ENCODE results near the gene BTN3A1.
"Not testable (repeated sequence)": the region's sequence is repeated elsewhere in the genome, so short reads cannot be mapped to it uniquely, and the experiment has no call there.

BTN3A1 gene

DNA sequence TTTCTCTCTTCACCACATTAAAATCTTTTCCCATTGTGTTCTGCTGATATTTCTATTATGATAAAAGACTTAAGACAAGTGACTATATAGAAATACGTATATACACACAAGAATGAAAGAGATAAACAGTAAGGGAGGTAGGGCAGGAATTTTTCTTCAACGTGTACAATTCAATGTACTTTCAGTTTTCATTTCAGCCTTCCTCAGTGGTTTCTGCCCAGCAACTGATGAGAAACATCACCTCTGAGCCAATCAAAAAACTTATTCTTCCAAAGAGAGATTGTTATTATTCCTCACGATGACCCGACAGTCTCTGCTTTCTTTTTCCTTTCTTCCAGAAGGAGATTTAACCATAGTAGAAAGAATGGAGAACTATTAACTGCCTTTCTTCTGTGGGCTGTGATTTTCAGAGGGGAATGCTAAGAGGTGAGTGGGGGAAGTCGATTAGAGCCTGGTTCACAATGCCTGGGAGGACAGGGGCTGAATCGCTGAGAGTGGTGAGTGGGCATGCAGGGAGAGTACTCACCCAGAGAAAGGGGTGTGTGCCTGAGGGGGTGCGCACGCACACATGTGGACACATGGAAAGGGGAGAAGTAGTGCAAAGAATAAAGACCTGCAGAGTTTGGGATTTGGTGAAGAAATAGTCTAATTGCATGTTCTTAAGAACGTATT lies at the start of gene BTN3A1:
BTN3A1 (plus strand) TSS at position 289 of the 672 bp plus-strand sequence. CDS start 3,289 bp downstream, outside the sequence.
- DNase-seq (peak; percentile 76), ATAC-seq (peak; percentile 95)

DNA sequence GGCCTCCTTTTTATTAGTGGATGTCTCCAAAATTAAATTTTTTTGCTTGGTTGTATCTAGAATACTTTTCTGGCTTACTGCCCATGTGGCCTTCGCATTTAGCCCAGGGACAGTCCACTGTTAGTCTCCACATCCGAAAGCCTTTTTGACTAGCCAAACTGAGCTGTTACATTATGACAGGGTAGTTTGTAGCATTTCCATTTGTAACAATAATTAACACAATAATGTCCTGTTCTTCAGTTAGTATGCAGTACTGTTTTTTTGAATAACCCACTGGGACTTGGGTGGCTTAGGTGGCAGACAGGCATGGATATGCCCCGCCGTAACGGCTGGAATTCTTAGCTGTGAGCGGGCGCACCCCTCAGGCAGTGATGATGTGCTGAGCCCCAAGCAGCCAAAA lies 49.8 kb upstream of the BTN3A1 start:
- ATAC-seq: no peak
- no peak for DNase-seq

DNA sequence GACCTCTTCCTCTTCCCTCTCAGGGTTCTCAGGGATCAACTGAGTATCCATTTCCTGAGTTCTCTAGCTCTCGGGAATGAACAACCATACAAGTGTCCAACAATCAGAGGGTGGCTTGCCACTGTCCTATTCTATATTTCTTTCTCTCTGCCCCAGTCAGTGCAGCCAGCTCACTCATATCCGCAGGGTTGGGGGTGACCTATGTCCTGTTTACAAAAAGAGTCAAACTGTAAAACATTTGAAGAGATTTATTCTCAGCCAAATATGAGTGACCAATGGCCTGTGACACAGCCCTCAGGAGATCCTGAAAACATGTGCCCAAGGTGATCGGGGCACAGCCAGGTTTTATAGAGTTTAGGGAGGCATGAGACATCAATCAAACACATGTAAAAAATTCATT lies 47.9 kb upstream of the BTN3A1 start:
- no peak for ATAC-seq

DNA sequence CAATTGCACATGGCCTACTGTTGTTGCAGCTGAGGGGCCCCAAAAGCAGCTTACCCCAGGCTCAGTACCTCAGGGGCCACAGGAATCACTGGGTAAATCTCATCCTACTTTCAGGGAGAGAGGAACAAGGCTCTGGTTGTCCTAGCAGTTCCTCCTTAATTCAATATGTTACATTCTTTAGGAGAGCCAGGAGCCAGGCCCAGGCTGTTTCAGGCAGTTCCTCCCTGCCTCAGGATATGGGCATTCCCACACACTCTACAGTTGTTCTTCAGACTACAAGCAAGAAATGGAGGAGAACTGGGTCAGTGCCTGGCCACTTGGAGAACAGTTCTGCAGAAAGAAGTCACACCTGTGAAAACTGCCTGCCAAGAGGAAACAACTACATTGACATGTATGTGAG lies 46.7 kb upstream of the BTN3A1 start:
- DNase-seq: no peak
- ATAC-seq: no peak

More for the DNA sequence above, 47.9 kb upstream of the BTN3A1 start:
- DNase-seq: no peak

DNA sequence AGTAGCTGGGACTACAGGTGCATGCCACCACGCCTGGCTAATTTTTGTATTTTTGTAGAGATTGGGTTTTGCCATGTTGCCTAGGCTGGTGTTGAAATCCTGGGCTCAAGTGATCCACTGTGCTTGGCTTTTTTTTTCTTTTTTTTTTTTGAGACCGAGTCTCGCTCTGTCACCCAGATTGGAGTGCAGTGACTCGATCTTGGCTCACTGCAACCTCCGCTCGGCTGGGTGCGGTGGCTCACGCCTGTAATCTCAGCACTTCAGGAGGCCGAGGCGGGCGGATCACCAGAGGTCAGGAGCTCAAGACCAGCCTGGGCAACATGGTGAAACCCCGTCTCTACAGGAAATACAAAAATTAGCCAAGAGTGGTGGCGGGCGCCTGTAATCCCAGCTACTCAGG lies 44.5 kb upstream of the BTN3A1 start:
- not testable (repeated sequence) for ATAC-seq, DNase-seq

DNA sequence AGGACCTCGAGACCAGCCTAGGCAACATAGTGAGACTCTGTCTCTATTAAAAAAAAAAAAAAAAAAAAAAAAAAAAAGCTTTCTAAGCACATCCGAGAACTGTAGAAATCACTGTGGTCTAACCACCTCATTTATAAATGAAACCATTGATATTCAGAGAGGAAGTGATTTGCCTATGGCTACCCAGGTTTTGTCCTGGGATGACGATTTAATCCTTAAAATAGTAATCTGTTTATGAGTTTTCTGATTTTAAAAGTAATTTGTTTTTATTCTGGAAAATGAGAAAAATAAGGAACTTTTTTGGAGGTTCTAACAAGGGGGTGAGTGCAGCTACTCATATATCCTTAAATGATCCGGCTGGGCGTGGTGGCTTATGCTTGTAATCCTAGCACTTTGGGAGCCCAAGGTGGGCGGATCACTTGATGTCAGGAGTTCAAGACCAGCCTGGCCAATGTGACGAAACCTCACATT lies 43.5 kb upstream of the BTN3A1 start:
- ATAC-seq: no peak
- DNase-seq: no peak

DNA sequence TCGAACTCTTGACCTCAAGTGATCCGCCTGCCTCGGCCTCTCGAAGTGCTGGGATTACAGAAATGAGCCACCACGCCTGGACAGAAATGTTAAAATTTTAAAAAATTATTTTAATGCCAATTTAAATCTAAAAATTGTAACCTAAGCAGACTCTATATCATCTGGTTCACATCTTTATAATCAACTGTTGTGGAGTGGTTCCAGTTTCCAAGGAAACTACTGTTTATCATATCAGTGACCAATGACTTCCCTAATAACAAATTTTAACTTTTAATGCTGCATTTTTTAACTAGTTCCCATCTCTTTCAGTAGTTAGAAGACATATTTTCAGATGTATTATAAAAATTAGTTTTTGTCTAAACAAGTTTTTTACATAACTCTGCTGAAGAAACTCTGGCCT lies 42.3 kb upstream of the BTN3A1 start:
- DNase-seq: no peak

DNA sequence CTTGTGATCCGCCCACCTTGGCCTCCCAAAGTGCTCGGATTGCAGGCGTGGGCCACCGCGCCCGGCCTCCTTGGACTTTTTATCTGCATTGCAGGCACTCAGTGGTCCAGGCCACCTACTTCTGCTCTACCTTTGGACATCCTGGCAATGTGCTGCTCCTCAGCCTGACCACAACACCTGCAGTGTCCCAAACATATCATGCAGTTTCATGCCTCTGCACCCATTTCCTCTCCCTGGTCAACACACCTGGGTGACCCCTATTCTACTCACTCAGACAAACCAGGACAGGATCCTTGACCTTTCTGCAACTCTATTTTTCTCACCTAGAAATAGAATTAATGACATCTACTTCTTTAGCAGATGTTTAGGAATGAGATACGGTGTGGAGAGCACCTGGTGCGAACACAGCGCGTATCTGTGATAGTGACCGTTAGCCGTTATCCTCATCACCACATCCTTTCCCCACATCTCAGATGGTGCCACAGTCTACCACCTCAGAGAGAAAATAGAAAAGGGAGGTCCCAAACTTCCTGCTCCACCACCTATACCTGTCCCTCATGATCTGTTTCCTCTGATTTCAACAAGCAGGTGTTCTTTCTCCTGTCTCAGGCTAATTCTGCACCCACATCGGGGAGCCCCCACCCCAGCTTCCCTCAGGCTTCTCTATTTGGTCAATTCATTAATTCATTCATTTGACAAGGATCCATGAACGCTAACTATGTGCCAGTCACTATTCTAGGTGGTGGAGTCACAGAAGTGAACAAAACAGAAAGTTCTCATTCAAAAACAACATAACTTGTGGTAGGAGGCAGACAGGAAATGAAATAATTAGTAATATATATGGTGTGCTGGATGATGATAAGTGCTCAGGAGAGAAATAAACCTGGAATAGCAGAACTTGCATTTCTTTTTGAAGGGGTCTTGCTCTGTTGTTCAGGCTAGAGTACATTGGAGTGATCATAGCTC lies 41.3 kb upstream of the BTN3A1 start:
- ATAC-seq: no peak
- DNase-seq: no peak

More for the DNA sequence above, 42.3 kb upstream of the BTN3A1 start:
- no peak for ATAC-seq

DNA sequence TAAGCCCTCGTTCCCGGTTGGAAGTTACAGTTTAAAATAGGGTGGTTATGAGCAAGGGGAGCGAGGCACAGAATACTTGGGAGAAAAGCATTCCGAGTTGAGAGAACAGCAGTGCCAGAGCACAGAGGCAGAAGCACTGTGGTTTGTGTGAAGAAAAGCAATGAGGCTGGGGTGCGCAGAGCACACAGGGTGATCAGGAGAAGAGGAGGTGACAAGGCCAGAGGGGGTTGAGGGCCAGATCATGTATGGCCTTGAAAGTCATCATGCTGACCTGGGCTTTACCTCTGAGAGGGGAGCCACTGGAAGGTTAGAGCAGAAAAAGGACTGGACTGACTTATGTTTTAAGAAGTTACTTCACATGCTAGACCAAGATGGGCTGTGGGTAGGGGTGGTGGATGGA lies 40.5 kb upstream of the BTN3A1 start:
- DNase-seq: no peak
- ATAC-seq: no peak

DNA sequence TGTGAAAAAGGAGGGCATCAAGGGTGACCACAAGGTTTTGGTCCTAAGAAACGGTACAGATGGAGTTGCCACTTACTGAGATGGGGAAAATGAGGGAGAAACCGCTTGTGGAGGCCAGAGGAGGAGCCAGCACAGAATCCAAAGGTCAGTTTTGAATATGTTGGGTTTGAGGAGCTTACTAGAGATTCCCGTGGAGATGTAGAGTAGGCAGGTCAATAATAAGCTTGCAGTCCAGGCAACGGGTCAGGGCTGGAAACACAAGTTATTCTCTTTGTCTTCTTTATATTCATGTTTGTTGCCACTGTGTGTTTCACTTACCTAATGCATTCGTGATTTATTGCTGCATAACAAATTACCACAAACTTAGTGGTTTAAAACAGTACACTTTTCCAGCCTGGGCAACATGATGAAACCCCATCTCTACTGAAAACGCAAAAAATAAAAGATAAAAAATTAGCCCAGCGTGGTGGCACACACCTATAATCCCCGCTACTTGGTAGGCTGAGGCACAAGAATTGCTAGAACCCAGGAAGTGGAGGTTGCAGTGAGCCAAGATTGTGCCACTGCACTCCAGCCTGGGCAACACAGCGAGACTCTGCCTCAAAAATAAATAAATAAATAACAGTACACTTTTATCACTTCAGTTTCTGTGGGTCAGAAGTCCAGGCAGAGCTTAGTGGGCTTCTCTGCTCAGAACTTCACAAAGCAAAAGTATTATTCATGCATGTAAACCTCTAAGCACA lies 39.8 kb upstream of the BTN3A1 start:
- ATAC-seq (no peak), DNase-seq (no peak)

DNA sequence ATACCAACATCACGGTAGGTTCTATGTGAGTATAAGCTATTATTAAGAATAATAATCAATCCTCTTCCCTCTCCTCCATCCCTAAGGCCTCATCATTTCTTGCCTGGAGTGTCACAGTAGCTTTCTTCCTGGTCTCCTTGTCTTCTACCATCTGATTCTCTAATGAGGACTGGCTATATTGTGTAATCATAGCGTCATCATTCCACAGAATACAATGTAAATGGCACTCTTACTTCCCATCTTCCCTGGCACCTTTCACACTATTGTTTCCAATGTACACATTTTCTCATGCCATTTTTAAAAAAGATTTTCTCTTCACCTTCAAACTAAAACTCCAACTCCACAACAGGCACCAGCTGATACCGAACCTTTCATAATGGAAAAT lies 39.2 kb upstream of the BTN3A1 start:
- ATAC-seq (no peak), DNase-seq (no peak)

DNA sequence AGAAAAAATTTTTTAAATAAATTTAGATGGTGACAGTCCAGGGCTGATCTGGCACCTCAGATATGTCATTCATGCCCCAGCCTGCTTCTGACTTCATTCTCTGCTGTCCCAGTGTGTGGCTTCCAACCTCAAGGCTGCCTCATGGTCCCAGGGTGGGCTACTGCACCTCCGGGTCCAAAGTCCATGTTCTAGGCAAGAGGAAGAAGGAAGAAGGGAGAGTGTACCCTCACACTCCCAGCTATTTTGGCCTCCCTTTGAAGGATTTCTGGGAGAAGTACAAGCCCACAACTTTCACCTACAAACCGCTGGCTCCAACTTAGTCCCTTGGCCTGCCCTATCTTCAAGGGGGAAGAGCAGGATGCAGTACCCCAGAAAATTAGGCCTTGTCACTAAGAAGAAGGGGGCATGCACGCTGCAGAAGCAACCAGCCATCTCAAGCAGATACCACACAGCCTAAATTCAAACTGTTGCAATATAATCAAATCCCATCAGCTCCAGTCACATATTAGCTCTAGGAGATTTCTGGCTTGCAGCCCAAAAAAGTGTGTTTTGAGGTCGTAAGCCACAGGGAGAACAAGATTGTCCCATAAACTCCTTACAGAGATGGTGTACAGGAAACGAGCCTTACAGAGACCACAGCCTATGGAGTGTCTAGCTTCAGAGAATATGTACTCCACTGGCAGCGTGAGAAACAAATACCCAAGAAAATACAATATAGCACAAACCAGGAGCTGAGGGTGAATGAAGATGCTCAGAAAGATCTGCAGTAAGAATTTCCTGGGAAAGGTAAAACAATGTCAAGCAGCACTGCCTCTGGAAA lies 38.0 kb upstream of the BTN3A1 start:
- DNase-seq (no peak), ATAC-seq (no peak)

DNA sequence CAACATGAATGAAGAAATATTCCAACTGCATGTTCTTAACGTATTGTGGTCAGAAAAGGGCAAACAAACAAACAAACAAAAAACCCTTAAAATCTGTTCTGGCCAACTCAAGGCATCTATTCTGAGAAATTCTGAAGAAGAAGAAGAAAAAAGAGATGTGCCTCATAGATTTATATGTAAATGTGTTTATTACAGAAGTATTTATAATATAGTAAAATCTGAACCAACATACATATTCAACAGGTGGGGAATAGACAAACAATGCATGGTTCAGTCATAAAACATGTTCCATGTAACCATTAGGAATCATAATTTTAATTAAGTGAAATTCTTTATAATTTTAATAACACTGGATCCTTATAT lies 36.5 kb upstream of the BTN3A1 start:
- no peak for ATAC-seq
- no peak for DNase-seq

DNA sequence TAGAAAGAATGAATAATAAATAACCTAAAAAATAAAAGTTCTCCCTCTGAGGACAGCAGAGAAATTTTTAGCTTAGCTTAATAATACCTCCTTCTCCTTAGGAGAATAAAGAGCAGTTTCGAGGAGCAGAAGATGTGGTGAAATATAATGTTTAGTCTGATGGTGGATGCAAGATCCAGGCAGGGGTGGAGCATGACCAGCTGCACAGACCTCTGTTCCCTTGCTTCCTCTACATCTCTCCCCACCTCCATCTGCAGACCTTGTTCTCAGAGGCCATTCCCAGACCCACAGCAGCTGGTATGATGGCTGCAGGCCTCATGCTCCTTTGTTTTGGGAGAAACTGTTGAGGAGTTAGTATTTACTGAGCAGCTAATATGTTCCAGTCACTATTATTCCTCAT lies 35.6 kb upstream of the BTN3A1 start:
- ATAC-seq: no peak
- DNase-seq: no peak

DNA sequence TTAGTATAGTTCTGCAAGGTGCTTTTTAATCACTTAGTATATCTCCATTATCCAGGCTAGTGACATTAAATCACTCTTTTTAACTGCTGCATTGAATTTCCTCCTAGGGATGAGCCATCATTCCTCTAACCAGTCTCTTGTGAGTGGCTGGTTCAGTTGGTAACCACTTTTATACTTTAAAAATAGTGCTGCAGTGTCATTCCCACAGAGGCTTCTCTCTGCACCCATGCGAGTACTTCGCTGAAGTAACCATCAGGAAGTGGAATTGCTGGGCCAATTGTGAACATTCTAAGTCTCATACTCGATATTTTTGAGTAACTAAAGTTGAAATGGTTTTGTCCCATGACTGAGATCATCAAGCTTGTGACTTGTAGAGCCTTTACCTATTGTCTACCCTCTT lies 35.0 kb upstream of the BTN3A1 start:
- ATAC-seq (no peak), DNase-seq (no peak)

DNA sequence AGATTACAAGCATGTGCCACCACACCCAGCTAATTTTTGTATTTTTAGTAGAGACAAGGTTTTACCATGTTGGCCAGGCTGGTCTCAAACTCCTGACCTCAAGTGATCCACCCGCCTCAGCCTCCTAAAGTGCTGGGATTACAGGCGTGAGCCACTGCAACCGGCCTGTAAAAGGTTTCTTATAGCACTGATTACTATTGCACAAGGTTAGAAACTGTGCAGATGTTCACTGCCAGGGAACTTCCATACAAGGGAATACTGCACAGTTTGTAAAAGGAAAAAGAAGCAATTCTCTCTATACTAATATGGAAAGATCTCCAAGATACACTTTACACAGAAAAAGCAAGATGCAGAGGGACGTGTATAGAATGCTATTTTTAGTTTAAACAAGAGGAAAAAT lies 30.3 kb upstream of the BTN3A1 start:
- DNase-seq, ATAC-seq: not testable (repeated sequence)

DNA sequence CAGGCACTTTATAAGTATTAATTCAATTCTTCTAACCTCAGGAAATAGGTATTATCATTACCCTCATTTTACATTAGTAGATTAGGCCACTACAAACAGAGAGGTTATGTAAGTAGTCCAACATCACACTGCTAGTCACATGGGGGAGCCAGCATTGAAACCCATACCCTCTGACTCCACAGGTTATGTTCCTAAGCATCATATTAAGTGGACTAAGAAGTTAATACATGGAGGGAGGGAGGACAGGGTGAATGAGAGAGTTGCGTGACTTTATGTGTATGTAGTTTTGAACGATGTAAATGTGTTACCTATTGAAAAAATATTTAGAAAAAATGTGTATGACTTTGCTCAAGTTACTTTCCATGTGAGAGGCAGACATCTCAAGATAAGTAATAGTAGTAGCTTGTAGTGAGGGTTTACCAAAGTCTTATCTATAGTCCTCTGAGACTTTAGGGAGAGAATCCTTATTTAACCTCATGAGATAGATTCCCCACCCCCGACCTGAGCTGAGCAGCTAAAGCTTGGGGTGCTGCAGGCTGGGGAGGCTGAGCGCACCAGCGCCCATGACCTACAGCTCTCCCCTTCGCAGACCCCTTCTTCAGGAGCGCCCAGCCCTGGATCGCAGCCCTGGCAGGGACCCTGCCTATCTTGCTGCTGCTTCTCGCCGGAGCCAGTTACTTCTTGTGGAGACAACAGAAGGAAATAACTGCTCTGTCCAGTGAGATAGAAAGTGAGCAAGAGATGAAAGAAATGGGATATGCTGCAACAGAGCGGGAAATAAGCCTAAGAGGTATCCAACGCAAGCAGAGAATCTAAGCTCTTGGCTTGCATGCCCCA lies 29.5 kb upstream of the BTN3A1 start:
- ATAC-seq (peak; percentile 9), DNase-seq (no peak)

DNA sequence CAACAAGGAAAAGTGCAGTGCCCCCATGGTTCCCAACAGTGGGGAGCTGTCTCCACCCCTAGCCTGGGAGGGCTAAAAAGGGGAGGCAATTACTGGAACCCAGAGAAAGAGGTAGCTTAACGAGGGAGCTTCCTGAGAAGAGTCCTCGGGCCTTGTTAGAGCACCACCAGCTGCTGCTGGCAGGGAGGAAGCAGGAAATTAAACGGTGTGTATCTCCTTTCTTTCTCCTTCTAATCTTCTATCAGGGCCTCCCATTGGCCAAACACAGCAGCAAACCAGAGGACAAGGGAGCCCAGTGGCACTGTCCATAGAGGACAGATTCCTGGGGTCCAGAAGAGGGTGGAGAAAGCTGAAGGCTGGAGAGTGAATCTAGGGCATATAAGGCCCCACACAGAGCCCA lies 26.8 kb upstream of the BTN3A1 start:
- no peak for DNase-seq

DNA sequence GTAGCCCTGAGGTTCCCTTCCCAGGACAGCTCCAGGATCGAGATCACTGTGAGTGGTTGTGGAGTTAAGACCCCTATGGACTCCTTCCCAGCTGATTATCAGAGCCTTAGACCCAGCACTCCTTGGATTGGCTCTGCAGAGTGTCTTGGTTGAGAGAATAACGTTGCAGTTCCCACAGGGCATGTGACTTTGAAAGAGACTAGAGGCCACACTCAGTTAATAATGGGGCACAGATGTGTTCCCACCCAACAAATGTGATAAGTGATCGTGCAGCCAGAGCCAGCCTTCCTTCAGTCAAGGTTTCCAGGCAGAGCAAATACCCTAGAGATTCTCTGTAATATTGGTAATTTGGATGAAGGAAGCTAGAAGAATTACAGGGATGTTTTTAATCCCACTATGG lies 24.4 kb upstream of the BTN3A1 start:
- ATAC-seq: no peak
- no peak for DNase-seq

More for the DNA sequence above, 26.8 kb upstream of the BTN3A1 start:
- ATAC-seq: no peak

DNA sequence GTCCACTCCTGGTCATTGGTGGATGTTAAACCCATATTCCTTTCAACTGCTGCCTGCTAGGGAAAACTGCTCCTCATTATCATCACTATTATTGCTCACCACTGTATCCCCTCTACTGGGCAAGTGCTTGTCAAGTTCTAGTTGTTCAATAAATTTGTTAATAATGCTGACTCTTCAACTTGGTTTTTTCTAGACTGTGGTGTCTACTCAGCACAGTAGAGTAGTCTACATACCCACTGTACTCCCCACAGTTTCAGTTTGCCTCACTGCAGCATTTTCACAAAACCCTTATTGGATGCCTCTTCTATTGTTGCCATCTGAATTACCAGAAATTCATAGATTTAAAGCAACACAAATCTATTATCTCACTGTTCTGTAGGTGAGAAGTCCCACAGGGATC lies 23.9 kb upstream of the BTN3A1 start:
- not testable (repeated sequence) for ATAC-seq, DNase-seq

DNA sequence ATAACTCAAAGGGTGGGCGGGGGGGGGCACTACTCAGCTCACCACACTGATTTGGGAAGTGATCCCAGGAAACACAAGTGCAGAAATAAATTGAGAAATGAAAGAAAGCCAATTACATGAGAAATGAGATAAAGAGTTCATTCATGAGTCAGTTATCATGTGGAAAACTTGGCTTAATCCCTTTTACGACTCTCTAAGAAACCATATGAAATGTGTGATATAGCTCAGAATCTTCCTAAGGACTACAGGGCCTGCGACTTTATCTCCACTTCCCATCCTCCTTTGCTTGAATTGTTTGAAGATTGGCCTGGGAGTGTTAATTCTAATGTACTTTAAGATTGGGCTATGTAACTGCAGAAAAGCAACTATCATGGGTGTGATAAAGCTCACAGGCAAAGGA lies 22.8 kb upstream of the BTN3A1 start:
- no peak for DNase-seq
- no peak for ATAC-seq

Measured in stimulated activated naive CD8-positive, alpha-beta T cell treated with anti-CD3 and anti-CD28 coated beads, Interleukin-15, Interleukin-2, amounts not matched to agents 100 U/mL and 50 U/mL, for 24 hours (primary cell).